GM18519 (cell line): ENCODE results near the gene CHCHD5.
"Not testable (repeated sequence)": the region's sequence is repeated elsewhere in the genome, so short reads cannot be mapped to it uniquely, and the experiment has no call there.

Experiments
- ATAC-seq: cut with Tn5 transposase; IDR thresholded peaks from one replicate; pipeline ENCODE4 v1.9.1; 2021; ENCODE audit warnings: mild to moderate bottlenecking, moderate library complexity; ENCODE audit not compliant: unreplicated experiment, low FRiP score

The CHCHD5 gene

GRCh38 chr2:112585873-112586464, 1.6 kb downstream of the CHCHD5 start:
- no peak for ATAC-seq

- ATAC-seq = no peak
Observed at GRCh38 chr2:112588611-112589045, 4.2 kb downstream of the CHCHD5 start.

- ATAC-seq = no peak
Observed at GRCh38 chr2:112591413-112591812, 7.0 kb downstream of the CHCHD5 start.

GRCh38 chr2:112593736-112594135, 9.3 kb downstream of the CHCHD5 start:
- no peak for ATAC-seq

GRCh38 chr2:112597537-112598322, 13.3 kb downstream of the CHCHD5 start:
- no peak for ATAC-seq

- no peak for ATAC-seq
Observed at GRCh38 chr2:112600634-112601033, 16.2 kb downstream of the CHCHD5 start.

- no peak for ATAC-seq
Observed at GRCh38 chr2:112601754-112602153, 17.3 kb downstream of the CHCHD5 start.

GRCh38 chr2:112602917-112603316, 18.5 kb downstream of the CHCHD5 start:
- ATAC-seq = no peak

- no peak for ATAC-seq
Observed at GRCh38 chr2:112603731-112604130, 19.3 kb downstream of the CHCHD5 start.

- no peak for ATAC-seq
Observed at GRCh38 chr2:112604952-112605351, 20.5 kb downstream of the CHCHD5 start.

- no peak for ATAC-seq
Observed at GRCh38 chr2:112605926-112606325, 21.5 kb downstream of the CHCHD5 start.

- no peak for ATAC-seq
Observed at GRCh38 chr2:112606547-112606946, 22.1 kb downstream of the CHCHD5 start.

- no peak for ATAC-seq
Observed at GRCh38 chr2:112607680-112608438, 23.4 kb downstream of the CHCHD5 start.

- ATAC-seq = not testable (repeated sequence)
Observed at GRCh38 chr2:112609320-112609719, 24.9 kb downstream of the CHCHD5 start.

- not testable (repeated sequence) for ATAC-seq
Observed at GRCh38 chr2:112612283-112612682, 27.9 kb downstream of the CHCHD5 start.

- no peak for ATAC-seq
Observed at GRCh38 chr2:112614201-112614840, 29.9 kb downstream of the CHCHD5 start.

GRCh38 chr2:112615051-112615450, 30.6 kb downstream of the CHCHD5 start:
- no peak for ATAC-seq

- not testable (repeated sequence) for ATAC-seq
Observed at GRCh38 chr2:112615798-112616197, 31.4 kb downstream of the CHCHD5 start.

- ATAC-seq = no peak
Observed at GRCh38 chr2:112618383-112618782, 34.0 kb downstream of the CHCHD5 start.

GRCh38 chr2:112621790-112622527, 37.5 kb downstream of the CHCHD5 start:
- ATAC-seq = no peak
